Measurements from ENCODE around the gene GOLGA2.

The GOLGA2 gene

GRCh38 chr9:128262687-128263086 lies 13.1 kb downstream of the GOLGA2 start:
- no peak for DNase-seq
- intact Hi-C loops (cut with DNase I): no loop called here

DNA sequence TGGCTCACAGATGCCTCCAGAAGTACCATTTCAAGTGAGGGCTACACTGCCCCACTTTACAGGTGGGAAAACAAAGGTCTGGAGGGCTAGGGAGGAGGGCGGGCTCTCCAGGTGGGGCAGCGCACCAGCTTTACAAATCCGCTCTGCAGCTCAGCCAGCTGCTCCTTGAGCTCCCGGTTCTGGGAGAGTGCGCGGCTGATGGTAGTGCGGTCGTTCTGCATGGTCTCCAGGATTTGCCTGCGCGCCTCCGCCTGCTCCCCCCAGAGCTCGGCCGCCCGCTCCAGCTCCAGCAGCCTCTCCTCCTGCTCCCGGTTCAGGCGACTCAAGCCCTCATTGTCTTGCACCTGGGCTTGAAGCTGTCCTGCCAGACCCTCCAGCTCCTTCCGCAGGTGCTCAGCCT lies 15.5 kb downstream of the GOLGA2 start:
- peak in 1 of 10 donors; percentile 41 for DNase-seq
- intact Hi-C loops (cut with DNase I): no loop called here

DNA sequence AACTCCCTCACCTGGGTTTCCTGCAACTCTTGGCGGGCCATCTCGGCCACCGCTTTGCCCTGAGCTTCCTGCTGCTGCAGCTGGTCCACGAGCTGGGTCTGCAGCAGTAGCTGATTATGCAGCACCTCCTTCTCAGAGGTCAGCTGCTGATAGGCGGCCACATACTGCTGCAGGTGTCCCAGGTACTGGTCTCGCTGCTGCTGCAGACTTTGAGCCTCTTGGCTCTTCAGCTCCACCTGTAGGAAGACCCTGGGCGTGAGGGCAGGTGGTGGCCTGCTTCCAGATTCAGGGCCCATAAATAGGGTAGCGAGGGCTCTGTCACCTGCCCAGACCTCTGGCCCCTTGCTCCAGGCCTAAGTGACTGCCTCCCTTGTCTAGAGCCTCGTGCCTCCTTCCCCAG lies 16.7 kb downstream of the GOLGA2 start:
- no peak for DNase-seq
- intact Hi-C loops (cut with DNase I): no loop called here

- intact Hi-C loops (cut with DNase I): no loop called here
- DNase-seq: no peak
Observed at GRCh38 chr9:128258326-128258725, 17.5 kb downstream of the GOLGA2 start.

DNA sequence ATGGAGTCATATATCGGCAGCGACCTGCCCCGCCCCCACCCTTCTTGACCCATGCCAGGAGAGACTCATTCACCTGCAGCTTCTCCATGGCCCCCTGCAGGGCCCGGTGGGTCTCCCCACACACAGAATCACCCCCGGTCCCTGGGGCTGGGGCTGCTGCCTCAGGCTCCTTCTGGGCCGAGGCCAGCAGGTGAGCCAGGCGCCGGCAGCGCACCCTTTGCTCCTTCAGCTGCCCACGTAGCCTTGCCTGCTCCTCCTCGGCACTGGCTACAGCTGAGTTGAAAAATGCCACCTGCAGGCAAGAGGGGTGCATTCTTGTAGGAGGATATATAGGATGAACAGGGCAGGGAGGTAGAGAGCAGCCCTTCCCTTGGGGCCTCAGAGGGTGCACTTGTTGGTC lies 17.9 kb downstream of the GOLGA2 start:
- intact Hi-C loops (cut with DNase I): no loop called here
- peak in 1 of 10 donors; percentile 72 for DNase-seq

DNA sequence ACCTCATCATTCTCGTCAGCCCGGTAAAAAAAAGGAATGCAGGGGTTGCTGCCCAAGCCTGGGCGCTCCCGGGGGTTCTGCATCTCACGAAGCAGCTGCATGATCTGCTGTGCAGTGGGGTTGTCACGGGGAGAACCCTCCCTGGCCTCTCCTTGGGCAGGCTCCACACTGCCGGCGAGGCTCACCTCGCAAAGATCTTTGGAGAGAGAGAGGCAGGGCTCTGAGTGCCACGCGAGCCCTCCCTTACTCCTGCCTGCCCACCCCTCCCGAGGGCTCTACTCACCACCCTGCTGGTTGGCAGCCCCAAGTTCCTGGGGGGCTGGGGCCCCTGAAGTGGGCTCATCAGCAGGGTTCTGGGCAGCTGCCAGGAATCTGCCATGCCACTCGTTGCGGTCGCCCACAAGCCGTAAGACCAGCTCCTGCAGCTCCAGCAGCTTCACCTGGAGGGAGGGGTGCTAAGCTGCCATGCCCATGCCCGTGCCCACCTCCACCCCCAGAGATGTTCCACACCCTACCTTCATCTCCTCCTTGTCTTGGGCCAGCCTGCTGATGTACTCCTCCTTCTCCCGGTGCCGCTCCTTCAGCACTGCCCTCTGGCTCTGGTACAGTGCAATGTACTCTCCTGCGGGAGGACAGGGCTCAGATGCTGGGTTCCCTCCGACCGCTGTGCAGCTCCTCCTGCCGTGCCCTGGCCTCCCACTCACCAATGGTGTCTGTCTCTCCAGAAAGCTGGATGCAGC lies 18.6 kb downstream of the GOLGA2 start:
- intact Hi-C loops (cut with DNase I): no loop called here
- DNase-seq: peak in 1 of 10 donors; percentile 80

GRCh38 chr9:128254855-128255759 lies 20.7 kb downstream of the GOLGA2 start:
- intact Hi-C loops (cut with DNase I): no loop called here
- peak in 8 of 10 donors; percentile 58 to 95 (median 70) for DNase-seq

- intact Hi-C loops (cut with DNase I): no loop called here
- peak in 1 of 10 donors; percentile 37 for DNase-seq
Observed at GRCh38 chr9:128254362-128254761, 21.4 kb downstream of the GOLGA2 start.

- no peak for DNase-seq
- intact Hi-C loops (cut with DNase I): no loop called here
Observed at GRCh38 chr9:128253991-128254346, 21.8 kb downstream of the GOLGA2 start.

- intact Hi-C loops (cut with DNase I): no loop called here
- DNase-seq: peak in 2 of 10 donors; percentile 80 to 85
Observed at GRCh38 chr9:128253140-128253990, 22.4 kb downstream of the GOLGA2 start.

GRCh38 chr9:128252317-128253139 lies 23.3 kb downstream of the GOLGA2 start:
- peak in 2 of 10 donors; percentile 87 to 89 for DNase-seq
- intact Hi-C loops (cut with DNase I): no loop called here

DNA sequence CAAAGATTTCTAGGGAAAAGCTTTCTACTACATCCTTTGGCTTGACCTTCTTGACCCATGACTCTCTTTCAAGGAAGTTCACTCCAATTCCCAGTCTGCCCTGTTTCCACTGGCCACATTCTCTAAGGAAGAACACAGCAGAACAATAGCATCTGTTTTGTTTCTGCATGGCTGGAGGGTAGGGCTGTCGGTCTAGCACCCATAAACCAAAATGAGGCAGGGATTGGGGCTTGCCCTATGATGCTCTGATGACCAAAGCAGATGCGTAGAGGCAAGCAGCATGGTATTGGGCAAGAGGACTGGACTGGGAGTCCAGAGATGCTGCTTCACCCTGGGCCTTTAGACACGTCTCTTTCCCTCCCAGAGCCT lies 24.1 kb downstream of the GOLGA2 start:
- DNase-seq: no peak
- intact Hi-C loops (cut with DNase I): no loop called here

GRCh38 chr9:128250839-128251731 lies 24.7 kb downstream of the GOLGA2 start:
- no peak for DNase-seq
- intact Hi-C loops (cut with DNase I): no loop called here

DNA sequence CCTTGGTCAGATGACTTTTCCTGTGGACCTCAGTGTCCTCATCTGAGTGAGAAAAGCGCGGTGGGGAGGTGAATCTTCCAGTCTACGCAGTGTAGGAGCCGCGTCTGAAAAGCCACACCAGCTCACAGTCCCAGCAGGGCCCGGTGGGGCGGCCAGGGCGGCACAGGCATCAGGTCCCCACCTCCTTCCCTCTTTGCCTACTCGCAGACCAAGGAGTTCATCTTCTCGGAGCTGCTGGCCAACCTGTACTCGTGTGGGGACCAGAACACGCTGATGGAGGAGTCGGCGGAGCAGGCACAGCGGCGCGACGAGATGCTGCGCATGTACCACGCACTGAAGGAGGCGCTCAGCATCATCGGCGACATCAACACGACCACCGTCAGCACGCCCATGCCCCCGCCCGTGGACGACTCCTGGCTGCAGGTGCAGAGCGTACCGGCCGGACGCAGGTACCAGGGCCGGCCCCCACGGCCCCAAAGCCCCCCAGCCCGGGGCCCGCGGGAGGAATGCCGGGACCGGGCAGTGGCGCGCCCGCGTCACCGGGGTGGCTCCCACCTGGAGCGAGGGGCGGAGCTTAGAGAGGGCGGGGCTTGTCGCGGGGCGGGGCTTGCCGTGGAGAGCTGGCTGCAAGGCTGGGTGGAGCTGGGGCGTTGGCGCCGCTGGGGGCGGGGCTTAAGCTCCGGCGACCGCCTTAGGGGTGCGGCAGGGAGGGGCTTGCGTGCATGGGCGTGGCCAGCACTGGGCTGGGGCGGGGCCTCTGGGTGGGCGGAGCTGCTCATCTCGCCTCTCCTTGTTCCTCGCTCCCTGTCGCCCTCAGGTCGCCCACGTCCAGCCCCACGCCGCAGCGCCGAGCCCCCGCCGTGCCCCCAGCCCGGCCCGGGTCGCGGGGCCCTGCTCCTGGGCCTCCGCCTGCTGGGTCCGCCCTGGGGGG lies 25.6 kb downstream of the GOLGA2 start:
- intact Hi-C loops (cut with DNase I): no loop called here
- peak; percentile 32 to 96 (median 70) for DNase-seq

DNA sequence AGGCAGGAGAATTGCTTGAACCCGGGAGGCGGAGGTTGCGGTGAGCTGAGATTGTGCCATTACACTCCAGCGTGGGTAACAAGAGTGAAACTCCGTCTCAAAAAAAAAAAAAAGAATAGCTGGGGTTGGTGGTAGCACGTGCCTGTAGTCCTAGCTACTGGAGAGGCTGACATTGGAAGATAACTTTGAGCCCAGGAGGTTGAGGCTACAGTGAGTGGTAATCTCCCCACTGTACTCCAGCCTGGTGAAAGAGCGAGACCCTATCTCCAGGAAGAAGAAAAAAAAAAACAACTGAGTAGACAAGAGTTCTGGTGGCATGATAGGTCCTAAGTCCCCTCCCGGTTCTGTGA lies 26.3 kb downstream of the GOLGA2 start:
- no peak for DNase-seq
- intact Hi-C loops (cut with DNase I): no loop called here

- no peak for DNase-seq
- intact Hi-C loops (cut with DNase I): no loop called here
Observed at GRCh38 chr9:128247226-128247803, 28.5 kb downstream of the GOLGA2 start.

- DNase-seq: no peak
- intact Hi-C loops (cut with DNase I): no loop called here
Observed at GRCh38 chr9:128246471-128246870, 29.3 kb downstream of the GOLGA2 start.
